SK-N-SH treated with all-trans-retinoic acid at 6 μM for 48 hours (cell line): ENCODE results near the gene IRF1.

Experiments used
- ATAC-seq: fragments of 200-7000 bp; cut with Tn5 transposase; 3 replicates; pipeline ENCODE4 v1.9.1; 2020; ENCODE audit warnings: mild to moderate bottlenecking, moderate library complexity
- BACH2 ChIP-seq: fragments of 250-450 bp; sonication (Bioruptor Pico); IDR thresholded peaks from 2 replicates; pipeline ENCODE4 v1.9.0; 2021; ENCODE audit warnings: mild to moderate bottlenecking, borderline replicate concordance
- CSRNP3 ChIP-seq: fragments of 250-450 bp; sonication (Bioruptor Pico); IDR thresholded peaks from 2 replicates; pipeline ENCODE4 v1.5.1; 2021; ENCODE audit warnings: mild to moderate bottlenecking, moderate library complexity
- ESRRG ChIP-seq: fragments of 250-450 bp; sonication (Bioruptor Pico); IDR thresholded peaks from 2 replicates; pipeline ENCODE4 v1.6.1; 2021; ENCODE audit warnings: mild to moderate bottlenecking
- GLIS3 ChIP-seq: fragments of 250-450 bp; sonication (Bioruptor Pico); IDR thresholded peaks from 2 replicates; pipeline ENCODE4 v1.5.0; 2020; ENCODE audit warnings: mild to moderate bottlenecking, moderate library complexity
- ISL1 ChIP-seq: fragments of 250-450 bp; sonication (Bioruptor Pico); IDR thresholded peaks from 2 replicates; pipeline ENCODE4 v2.1.2; 2022; ENCODE audit warnings: mild to moderate bottlenecking, moderate library complexity
- OSR1 ChIP-seq: fragments of 250-450 bp; sonication (Bioruptor Pico); IDR thresholded peaks from 2 replicates; pipeline ENCODE4 v1.8.0; 2022; ENCODE audit warnings: moderate library complexity, mild to moderate bottlenecking, inconsistent platforms
- PATZ1 ChIP-seq: fragments of 250-450 bp; sonication (Bioruptor Pico); IDR thresholded peaks from 2 replicates; pipeline ENCODE4 v1.8.0; 2020; ENCODE audit warnings: mild to moderate bottlenecking, moderate library complexity, borderline replicate concordance
- PPARA ChIP-seq: fragments of 250-450 bp; sonication (Bioruptor Pico); IDR thresholded peaks from 2 replicates; pipeline ENCODE4 v1.5.0; 2020; ENCODE audit warnings: mild to moderate bottlenecking, borderline replicate concordance
- RARB ChIP-seq: fragments of 250-450 bp; sonication (Bioruptor Pico); IDR thresholded peaks from 2 replicates; pipeline ENCODE4 v1.8.0; 2021; ENCODE audit warnings: mild to moderate bottlenecking, moderate library complexity
- SNAI2 ChIP-seq: fragments of 250-450 bp; sonication (Bioruptor Pico); IDR thresholded peaks from 2 replicates; pipeline ENCODE4 v1.5.0; 2020; ENCODE audit warnings: mild to moderate bottlenecking, moderate library complexity
- TCF4 ChIP-seq: fragments of 250-450 bp; sonication (Bioruptor Pico); IDR thresholded peaks from 2 replicates; pipeline ENCODE4 v1.8.0; 2021; ENCODE audit warnings: mild to moderate bottlenecking, moderate library complexity, borderline replicate concordance
- TOX ChIP-seq: fragments of 250-450 bp; sonication (Bioruptor Pico); IDR thresholded peaks from 2 replicates; pipeline ENCODE4 v1.8.0; 2021; ENCODE audit warnings: mild to moderate bottlenecking, moderate library complexity, borderline replicate concordance
- ZC3H10 ChIP-seq: fragments of 250-450 bp; sonication (Bioruptor Pico); IDR thresholded peaks from 2 replicates; pipeline ENCODE4 v1.5.1; 2021; ENCODE audit warnings: mild to moderate bottlenecking, moderate library complexity
- ZFP30 ChIP-seq: fragments of 450-650 bp; formaldehyde crosslinking; IDR thresholded peaks from 2 replicates; pipeline ENCODE4 v1.5.0; 2022; ENCODE audit warnings: mild to moderate bottlenecking, moderate library complexity
- ZNF565 ChIP-seq: fragments of 450-650 bp; formaldehyde crosslinking; conservative IDR thresholded peaks from 2 replicates; pipeline ENCODE4 v1.5.0; 2020; ENCODE audit warnings: low read depth, mild to moderate bottlenecking, moderate library complexity
- ZNF70 ChIP-seq: fragments of 450-650 bp; formaldehyde crosslinking; IDR thresholded peaks from 2 replicates; pipeline ENCODE4 v1.5.0; 2020; ENCODE audit warnings: mild to moderate bottlenecking, moderate library complexity
- ZNF8 ChIP-seq: fragments of 450-650 bp; formaldehyde crosslinking; IDR thresholded peaks from 2 replicates; pipeline ENCODE4 v1.5.0; 2020; ENCODE audit warnings: mild to moderate bottlenecking, moderate library complexity
- TF ChIP-seq, protein P1 (sequence below): fragments of 250-450 bp; sonication (Bioruptor Pico); IDR thresholded peaks from 2 replicates; pipeline ENCODE4 v1.5.0; 2020; ENCODE audit warnings: mild to moderate bottlenecking, moderate library complexity

Gene IRF1

GRCh38 chr5:132481596-132482211 is 8.9 kb downstream of the IRF1 start (continued):
- no peak for TF ChIP-seq ESRRG (CRISPR knock-in tag)
- no peak for TF ChIP-seq CSRNP3 (CRISPR knock-in tag)
- no peak; the same call in 1 of the 2 replicates for TF ChIP-seq RARB (CRISPR knock-in tag)
- TF ChIP-seq TCF4 (CRISPR knock-in tag), result no peak
- no peak for TF ChIP-seq GLIS3 (CRISPR knock-in tag)
- TF ChIP-seq ISL1, result no peak
- no peak for TF ChIP-seq ZNF565 (CRISPR knock-in tag)

DNA sequence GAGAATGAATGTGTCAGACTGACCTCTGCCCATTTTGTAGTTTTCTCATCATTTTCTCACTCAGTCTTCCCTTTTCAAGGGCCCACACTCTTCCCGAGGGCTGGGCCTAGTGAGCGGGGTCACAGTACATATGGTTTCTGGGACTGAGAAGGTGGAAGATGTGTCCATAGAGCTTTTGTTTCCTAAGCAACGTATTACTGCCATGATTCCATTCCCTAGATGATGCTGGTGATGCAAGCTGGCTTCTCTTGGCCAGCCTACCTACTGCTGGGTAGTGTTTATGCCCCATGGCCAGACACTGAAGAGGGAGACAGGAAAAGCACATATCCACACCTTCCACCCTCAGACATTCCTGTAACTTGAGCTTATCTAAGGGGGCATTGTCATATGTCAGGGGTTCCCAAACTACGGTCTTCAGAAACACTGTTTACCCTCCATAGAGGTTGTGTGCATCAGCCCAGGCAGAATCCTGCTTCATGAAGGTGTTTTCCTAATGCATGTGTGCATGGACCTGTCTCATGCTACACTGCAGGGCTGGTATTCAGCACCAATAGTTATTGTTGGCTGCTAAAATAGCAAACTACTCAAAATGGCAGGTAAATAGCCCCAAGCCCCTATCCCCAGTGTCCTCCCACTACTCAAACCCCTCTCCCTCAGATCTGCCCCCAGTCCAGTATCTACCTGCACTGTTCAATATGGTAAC is 9.5 kb downstream of the IRF1 start:
- ATAC-seq, result no peak
- TF ChIP-seq TOX (CRISPR knock-in tag) (peak; percentile 30; the same call in 1 of the 2 replicates), ZFP30 (CRISPR knock-in tag) (no peak)

DNA sequence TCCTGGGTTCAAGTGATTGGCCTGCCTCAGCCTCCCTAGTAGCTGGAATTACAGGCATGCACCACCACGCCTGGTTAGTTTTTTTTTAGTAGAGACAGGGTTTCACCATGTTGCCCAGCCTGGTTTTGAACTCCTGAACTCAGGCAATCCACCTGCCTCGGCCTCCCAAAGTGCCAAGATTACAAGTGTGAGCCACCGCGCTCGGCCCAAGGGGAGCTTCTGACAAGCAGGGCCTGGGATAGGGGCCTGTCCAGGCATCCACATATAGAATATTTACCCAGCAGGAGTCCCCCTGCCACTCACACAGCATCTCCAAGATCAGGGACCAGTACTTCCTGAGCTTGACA is 10.1 kb downstream of the IRF1 start:
- no peak for ATAC-seq
- TF ChIP-seq, protein P1, sequence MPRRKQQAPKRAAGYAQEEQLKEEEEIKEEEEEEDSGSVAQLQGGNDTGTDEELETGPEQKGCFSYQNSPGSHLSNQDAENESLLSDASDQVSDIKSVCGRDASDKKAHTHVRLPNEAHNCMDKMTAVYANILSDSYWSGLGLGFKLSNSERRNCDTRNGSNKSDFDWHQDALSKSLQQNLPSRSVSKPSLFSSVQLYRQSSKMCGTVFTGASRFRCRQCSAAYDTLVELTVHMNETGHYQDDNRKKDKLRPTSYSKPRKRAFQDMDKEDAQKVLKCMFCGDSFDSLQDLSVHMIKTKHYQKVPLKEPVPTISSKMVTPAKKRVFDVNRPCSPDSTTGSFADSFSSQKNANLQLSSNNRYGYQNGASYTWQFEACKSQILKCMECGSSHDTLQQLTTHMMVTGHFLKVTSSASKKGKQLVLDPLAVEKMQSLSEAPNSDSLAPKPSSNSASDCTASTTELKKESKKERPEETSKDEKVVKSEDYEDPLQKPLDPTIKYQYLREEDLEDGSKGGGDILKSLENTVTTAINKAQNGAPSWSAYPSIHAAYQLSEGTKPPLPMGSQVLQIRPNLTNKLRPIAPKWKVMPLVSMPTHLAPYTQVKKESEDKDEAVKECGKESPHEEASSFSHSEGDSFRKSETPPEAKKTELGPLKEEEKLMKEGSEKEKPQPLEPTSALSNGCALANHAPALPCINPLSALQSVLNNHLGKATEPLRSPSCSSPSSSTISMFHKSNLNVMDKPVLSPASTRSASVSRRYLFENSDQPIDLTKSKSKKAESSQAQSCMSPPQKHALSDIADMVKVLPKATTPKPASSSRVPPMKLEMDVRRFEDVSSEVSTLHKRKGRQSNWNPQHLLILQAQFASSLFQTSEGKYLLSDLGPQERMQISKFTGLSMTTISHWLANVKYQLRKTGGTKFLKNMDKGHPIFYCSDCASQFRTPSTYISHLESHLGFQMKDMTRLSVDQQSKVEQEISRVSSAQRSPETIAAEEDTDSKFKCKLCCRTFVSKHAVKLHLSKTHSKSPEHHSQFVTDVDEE (CRISPR knock-in tag), result no peak

DNA sequence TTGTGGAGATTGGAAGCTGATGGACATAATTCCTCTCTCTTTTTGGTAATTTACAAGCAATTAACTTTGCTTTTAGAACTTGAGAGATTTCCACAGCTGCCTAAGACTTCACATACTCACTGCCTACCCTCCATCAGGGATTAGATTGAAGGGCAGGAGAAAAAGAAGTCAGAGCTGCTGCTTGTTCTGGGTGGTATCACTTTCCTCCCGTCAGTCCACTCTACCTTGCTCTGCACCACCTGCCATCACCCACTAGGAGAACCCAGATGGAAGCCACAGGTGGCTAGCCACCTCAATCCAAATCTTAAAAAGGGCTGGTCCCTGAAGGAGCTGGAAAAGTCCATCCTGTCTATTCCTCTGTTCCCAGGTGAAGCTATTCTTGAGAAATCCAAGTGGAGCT is 10.5 kb downstream of the IRF1 start:
- TF ChIP-seq ZNF70, result no peak
- TF ChIP-seq TOX (CRISPR knock-in tag), result 0 out of 2 replicates have a peak, but pooled peaks have one; percentile 3
- TF ChIP-seq, all 23 proteins: peak for 1
- ATAC-seq, result no peak

DNA sequence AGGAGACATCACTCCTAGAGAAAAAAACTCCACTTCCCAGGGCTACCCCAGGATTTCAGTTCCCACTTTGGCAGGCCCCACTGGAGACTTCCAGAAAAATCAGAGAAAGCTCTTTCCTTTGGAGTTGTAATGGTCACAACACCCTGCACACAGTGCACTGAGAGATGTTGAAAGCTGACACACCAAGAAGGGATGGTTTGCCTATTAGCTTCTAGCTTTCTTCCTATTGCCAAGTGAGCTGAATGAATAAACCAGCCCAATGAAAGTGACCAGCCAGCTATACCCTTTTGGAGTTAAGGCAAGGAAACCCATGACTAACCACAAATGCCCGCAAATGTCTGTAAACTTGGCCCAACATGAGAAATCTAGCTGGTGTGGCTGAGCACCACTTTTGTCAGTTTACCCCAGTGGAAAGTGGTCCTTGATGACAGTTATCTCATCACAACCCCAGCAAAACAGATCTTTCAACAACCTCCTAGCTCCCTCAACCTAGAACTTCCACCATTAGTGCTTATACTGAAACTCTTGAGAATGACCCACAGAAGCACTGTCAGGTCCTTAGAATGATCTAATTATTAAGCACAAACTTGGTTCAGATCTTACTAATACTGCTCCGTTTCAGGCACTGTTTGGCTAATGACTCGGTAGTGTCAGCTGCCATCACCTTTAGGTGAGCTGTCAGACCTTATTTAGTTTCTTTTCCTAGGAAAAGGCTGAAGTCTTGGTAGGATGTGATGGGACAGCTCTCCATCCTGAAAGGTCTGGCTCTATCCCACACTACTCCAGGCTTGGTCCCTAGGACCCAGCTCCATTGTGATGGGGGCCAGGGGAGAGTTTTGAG is 11.2 kb downstream of the IRF1 start:
- TF ChIP-seq PPARA (CRISPR knock-in tag) (no peak), ZNF8 (CRISPR knock-in tag) (no peak), TOX (CRISPR knock-in tag) (0 out of 2 replicates have a peak, but pooled peaks have one; percentile 5), SNAI2 (CRISPR knock-in tag) (no peak), ISL1 (no peak), PATZ1 (CRISPR knock-in tag) (no peak)
- TF ChIP-seq, all 23 proteins: peak for 1
- no peak for ATAC-seq

GRCh38 chr5:132478366-132478871 is 12.2 kb downstream of the IRF1 start:
- no peak for TF ChIP-seq OSR1 (CRISPR knock-in tag)
- TF ChIP-seq TCF4 (CRISPR knock-in tag), result no peak
- TF ChIP-seq CSRNP3 (CRISPR knock-in tag), result no peak
- no peak for TF ChIP-seq ZNF70
- TF ChIP-seq, protein P1 (CRISPR knock-in tag), result no peak
- TF ChIP-seq ZNF565 (CRISPR knock-in tag), result no peak
- no peak for TF ChIP-seq ZC3H10 (CRISPR knock-in tag)
- no peak for TF ChIP-seq BACH2 (CRISPR knock-in tag)
- no peak for TF ChIP-seq SNAI2 (CRISPR knock-in tag)
- no peak for TF ChIP-seq RARB (CRISPR knock-in tag)
- no peak for ATAC-seq
